NCI-H748 treated with DMSO at 0.1 percent for 48 hours (cell line): ENCODE data around the gene BRI3BP.
"Not testable (repeated sequence)": the region's sequence is repeated elsewhere in the genome, so short reads cannot be mapped to it uniquely, and the experiment has no call there.

Experiments
- DNase-seq: peaks from one replicate; lab custom pipeline; 2025; lab: John Stamatoyannopoulos, UW

The BRI3BP gene

DNA sequence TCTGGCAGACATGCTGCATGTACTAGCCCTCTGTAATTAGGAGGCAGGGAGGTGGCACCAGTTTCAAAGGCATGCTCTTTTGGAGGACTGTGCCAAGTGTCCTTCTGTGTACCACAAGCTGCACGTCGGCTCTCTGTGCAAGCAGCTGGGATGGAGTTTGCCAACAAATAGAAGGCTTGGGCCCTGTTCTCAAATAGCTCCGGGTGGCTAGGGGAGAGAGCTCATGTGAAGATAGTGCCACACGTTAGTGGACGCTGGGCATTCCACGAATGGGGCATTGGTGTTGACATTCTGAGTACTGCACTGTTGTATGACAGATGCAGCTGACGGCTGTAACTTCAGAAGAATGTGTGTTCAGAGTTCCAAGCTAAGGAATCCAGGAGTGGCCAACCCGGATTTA lies 76.2 kb downstream of the BRI3BP start:
- no peak for DNase-seq

DNA sequence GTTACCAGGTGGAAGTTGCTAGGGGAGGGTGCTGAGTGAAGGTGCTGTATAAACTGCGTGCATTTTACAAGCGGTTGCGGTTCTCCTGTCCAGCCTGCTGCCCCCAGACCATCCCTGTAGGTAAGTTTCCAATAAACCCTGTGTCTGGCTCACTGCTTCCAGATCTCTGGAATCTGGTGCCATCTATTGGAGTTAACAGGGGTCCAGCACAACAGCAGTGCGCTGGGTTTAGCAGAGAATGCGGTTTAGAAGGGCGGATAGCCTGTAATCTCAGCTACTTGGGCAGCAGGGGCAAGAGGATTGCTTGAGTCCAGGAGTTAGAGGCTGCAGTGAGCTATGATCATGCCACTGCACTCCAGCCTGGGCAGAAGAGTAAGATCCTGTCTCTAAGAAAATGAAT lies 76.7 kb downstream of the BRI3BP start:
- DNase-seq, result no peak

DNA sequence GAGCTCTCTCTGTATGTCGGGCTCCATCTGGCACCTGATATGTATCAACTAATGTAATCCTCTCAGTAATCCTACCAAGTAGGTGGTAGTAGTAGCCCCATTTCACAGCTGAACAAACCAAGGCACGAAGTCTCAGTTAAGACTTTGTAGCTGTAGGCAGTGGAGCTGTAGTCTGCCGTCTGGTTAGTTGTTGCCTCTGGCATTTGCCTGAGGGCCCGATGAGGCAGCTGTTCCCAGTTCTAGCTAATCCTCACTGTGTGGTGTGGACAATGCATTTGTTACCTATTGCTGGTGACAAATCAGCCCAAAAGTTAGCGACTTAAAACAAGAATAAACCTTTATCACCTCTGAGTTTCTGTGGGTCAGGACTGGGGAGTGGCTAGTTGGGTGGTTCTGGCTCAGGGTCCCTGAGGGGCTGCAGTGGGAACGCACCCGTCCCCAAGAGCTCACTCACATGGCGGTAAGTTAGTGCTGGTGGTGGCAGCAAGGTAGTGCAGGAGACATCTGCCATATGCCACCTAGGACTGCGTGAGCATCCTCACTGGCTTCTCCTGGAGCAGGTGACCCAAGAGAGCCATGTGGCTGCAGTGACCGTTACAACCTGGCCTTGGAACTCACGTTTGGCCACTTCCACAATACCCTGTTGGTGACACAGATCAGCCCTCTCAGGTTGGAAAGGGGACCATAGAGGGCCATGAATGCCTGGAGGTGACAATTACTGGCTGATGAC lies 77.4 kb downstream of the BRI3BP start:
- DNase-seq, result no peak

DNA sequence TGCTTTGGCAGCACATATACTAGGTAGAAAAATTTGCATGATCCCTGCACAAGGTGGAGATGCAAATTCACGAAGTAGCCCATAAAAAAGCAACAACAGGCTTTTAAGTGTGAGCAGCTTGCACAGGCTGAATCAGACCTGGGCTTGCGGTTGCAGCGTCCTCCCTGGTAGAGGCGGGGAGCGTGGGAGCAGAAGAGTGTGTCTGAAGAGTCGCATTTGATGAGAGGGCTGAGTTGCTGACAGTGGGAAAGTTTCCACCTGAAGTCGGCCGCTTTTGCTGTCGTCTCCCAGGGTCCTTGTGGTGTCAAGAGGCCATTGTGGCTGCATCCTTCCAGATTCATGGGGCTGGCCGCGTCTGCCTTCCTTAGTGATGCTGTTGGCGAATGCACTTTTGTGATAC lies 78.0 kb downstream of the BRI3BP start:
- no peak for DNase-seq

DNA sequence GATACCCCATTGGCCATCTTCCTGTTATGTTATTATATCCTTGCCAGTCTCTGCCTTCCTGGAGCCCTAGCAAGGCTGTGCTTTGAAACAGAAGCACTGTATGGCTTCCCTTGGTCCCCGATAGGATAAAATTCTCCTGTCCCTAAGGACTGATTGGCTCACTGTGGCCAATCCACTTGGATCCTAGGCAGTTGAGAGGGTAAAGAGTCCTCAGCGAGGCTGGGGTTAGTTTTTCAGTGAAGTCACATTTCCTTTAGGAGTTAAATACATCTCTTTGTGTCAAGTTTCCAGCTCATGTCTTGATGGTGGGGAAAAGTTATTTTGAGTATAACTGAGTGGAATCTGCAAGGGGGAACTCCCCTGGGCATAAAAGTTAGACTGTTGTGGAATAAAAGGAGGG lies 79.1 kb downstream of the BRI3BP start:
- no peak for DNase-seq

DNA sequence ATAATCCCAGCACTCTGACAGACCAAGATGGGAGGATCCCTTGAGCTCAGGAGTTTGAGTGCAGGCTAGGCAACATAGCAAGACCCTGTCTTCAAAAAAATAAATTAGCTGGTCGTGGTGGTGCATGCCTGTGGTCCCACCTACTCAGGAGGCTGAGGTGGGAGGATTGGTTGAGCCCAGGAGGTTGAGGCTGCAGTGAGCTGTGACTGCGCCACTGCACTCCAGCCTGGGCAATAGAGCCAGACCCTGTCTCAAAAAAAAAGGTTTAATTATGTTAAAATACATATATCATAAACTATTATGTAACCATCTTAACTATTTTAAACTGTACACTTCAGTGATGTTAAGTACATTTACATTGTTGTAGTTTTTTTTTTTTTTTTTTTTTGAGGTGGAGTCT lies 80.8 kb downstream of the BRI3BP start:
- DNase-seq, result not testable (repeated sequence)

DNA sequence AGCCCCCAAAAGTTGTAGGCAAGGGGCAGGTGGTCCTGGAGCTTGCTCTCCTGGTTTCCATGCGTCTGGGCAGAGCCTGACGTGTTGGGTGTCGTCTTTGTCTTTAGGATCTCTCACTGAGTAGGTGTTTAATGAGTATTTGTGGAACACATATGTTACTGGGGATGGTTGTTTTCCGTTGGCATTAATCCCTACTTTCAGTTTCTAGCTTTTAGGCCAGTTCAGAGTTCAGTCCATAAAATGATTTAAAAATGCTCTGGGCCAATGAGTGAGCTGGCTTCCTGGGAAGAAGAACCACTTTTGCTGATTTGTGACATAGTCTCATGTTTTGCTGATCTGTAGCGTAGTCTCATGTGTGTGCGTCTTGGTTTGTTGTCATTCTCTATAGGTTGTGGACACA lies 82.7 kb downstream of the BRI3BP start:
- no peak for DNase-seq

DNA sequence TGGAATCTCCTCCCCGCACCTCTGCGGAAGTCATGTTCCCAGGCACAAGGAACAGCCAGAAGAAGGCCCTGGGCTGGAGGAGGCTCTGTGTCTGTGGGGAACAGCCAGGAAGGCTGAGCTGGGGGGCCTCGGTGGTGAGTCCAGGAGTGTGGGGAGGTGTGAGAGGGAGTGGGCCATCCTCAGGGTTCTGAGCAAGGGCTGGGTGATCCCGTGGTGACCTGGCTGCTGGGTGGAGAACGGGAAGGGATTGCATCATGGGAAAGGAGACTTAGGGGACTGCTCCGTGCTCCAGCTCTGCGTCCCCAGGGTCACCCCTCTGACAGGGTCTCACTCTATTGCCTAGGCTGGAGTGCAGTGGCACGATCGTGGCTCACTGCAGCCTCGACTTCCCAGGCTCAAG lies 85.6 kb downstream of the BRI3BP start:
- no peak for DNase-seq

DNA sequence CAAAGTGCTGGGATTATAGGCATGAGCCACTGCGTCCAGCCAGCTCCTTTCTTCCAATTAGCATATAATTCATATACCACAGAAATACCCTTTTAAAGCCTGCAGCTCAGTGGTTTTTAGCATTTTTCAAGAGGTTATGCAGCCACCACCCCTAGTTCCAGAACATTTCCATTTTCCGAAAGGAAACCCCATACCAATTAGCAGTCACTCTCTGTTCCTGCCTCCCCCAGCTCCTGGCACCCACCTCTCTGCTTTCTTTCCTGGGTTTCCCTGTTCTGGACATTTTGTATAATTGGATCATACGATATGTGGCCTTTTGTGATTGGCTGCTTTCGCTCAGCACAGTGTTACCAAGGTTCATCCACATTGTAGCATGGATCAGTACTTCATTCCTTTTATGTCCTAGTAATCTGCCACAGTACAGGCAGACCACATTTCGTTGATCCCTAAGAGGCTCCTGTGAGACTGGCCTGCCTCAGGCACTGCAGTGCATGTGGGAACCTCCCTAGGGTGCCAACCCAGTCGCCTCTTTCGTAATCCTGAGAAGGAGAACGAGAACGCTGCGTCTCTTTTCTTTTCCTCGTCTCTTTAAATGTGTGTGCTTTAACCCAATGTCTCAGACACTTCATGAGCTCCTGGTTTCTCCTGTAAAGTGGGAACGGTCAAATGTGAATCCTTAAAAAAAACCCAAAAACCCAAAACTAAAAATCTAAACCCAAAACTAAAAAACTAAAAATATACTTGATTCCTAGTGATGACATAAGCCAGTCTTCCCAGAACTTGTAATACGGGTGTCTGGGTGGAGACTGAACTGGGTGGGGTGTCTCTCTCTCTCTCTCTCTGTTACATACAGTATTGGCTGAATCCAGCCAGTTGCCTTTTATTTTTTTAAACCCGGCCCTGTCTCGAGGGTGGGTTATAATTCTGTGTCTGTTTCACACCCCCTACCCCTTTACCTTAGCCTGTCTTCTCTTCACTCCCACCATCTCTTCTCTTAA lies 86.5 kb downstream of the BRI3BP start:
- no peak for DNase-seq
